Activated B cell treated with CpG ODN at 0.5 μM for 24 hours (primary cell): ENCODE results near the gene GGA1. TPM values are rescaled to one million over a fixed set of nuclear protein-coding genes. Genes with fewer than 3 reads are reported as not detected.

Experiments
- ATAC-seq: fragments of 200-7000 bp; cut with Tn5 transposase; one replicate; pipeline ENCODE4 v1.10.0; 2021; ENCODE audit warnings: low read depth, mild to moderate bottlenecking, moderate library complexity
- CTCF ChIA-PET: fragments of 350-600 bp; sonication (Branson Sonifier 250); formaldehyde crosslinking; loops from one replicate; lab custom pipeline; 2021; ENCODE audit warnings: antibody characterized with exemption; lab: Charles Lee
- POLR2A ChIA-PET: fragments of 350-600 bp; sonication (Branson Sonifier 250); formaldehyde crosslinking; loops from one replicate; lab custom pipeline; 2021; ENCODE audit warnings: antibody characterized with exemption; lab: Charles Lee
- DNase-seq: peaks from one replicate; pipeline ENCODE4 v3.0.0; 2022
- H3K27ac Mint-ChIP-seq: one replicate; pipeline ENCODE4 v1.8.0; 2020; ENCODE audit warnings: mixed read lengths
- H3K27me3 Mint-ChIP-seq: one replicate; pipeline ENCODE4 v1.8.0; 2021; ENCODE audit warnings: mixed read lengths
- H3K36me3 Mint-ChIP-seq: one replicate; pipeline ENCODE4 v1.8.0; 2021; ENCODE audit warnings: low read depth, mixed read lengths
- H3K4me1 Mint-ChIP-seq: one replicate; pipeline ENCODE4 v1.8.0; 2021; ENCODE audit warnings: mixed read lengths
- H3K4me3 Mint-ChIP-seq: one replicate; pipeline ENCODE4 v1.8.0; 2020; ENCODE audit warnings: mild to moderate bottlenecking, mixed read lengths
- H3K9me3 Mint-ChIP-seq: one replicate; pipeline ENCODE4 v1.8.0; 2020; ENCODE audit warnings: mixed read lengths
- intact Hi-C: fragments of 100-400 bp; cut with micrococcal nuclease; formaldehyde crosslinking; loops from one replicate; pipeline ENCODE4 v1.15.1; 2024
- total RNA-seq: library from RNA; stranded (reverse); gene quantifications from 2 replicates; pipeline ENCODE4 v1.2.3, GENCODE V29; 2022
- TF ChIP-seq, protein P1 (sequence below): fragments of 200-600 bp; IDR thresholded peaks from one replicate; pipeline ENCODE4 v1.8.0; 2022; ENCODE audit warnings: antibody characterized with exemption, mild to moderate bottlenecking

The GGA1 gene
- total RNA-seq, 1 donor from 2014 or later = 126 TPM

DNA sequence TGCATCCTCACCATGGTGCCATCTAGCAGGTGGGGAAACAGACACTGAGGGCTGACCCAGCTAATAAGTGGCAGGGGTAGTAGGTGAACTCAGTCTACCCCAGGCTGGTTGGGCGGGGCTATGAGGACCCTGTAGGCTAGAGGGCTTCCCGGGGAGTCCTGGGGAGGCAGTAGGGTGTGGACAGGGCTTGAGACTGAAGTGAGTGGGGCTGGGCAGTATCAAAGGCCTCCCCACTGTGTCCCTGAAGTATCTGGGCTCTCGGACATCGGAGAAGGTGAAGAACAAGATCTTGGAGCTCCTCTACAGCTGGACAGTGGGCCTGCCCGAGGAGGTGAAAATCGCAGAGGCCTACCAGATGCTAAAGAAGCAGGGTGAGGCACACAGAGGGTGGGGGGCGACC is 11.4 kb downstream of the GGA1 start:
- ChIA-PET POLR2A (interaction anchor here (1.1 to 6.0 kb wide), 5 partner anchors 11 to 62 kb away, joined by 3 to 54 read pairs (median 5); partner anchors contain the start of gene GGA1), CTCF (interaction anchor here (0.7 to 2.8 kb wide), 4 partner anchors 13 to 61 kb away, joined by 3 to 11 read pairs (median 4); no protein-coding TSS in a partner anchor)
- Mint-ChIP-seq H3K4me3 (no peak overlapping the region), H3K27ac (peak overlapping the region; percentile 24), H3K9me3 (no peaks in the 10 kb centered on the region), H3K36me3 (peaks cover 65% of the 10 kb centered on the region), H3K4me1 (peaks cover 46% of the 10 kb centered on the region), H3K27me3 (no peaks in the 10 kb centered on the region)
- intact Hi-C loops = no loop called here
- no peak for ATAC-seq
- TF ChIP-seq, protein P1, sequence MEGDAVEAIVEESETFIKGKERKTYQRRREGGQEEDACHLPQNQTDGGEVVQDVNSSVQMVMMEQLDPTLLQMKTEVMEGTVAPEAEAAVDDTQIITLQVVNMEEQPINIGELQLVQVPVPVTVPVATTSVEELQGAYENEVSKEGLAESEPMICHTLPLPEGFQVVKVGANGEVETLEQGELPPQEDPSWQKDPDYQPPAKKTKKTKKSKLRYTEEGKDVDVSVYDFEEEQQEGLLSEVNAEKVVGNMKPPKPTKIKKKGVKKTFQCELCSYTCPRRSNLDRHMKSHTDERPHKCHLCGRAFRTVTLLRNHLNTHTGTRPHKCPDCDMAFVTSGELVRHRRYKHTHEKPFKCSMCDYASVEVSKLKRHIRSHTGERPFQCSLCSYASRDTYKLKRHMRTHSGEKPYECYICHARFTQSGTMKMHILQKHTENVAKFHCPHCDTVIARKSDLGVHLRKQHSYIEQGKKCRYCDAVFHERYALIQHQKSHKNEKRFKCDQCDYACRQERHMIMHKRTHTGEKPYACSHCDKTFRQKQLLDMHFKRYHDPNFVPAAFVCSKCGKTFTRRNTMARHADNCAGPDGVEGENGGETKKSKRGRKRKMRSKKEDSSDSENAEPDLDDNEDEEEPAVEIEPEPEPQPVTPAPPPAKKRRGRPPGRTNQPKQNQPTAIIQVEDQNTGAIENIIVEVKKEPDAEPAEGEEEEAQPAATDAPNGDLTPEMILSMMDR = no peak
- DNase-seq = no peak

DNA sequence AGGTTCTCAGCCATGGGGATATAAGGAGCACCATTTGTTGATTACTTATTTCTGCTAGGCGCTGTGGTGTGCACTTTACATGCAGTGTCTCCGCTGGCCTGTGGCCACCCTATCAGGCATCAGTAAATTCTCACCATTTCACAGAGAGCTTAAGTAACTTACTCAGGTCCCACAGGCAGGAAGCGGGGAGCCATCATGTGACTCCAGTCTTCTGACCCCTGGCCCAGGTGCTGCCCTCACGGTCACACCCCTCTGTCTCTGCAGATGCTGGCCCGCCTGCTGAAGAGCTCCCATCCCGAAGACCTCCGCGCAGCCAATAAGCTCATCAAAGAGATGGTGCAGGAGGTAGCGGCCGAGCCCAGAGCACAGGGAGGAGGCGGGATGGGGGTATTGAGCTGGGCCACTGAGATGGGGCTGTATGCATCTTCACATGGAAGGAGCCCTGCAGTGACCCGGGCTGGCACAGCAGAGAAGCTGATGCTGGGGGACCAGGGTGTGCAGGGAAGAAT is 12.8 kb downstream of the GGA1 start:
- Mint-ChIP-seq H3K27me3 (no peaks in the 10 kb centered on the region), H3K27ac (no peak overlapping the region), H3K36me3 (peaks cover 66% of the 10 kb centered on the region), H3K4me1 (peaks cover 56% of the 10 kb centered on the region), H3K9me3 (no peaks in the 10 kb centered on the region), H3K4me3 (no peak overlapping the region)
- DNase-seq (no peak), ATAC-seq (no peak)
- POLR2A ChIA-PET = interaction anchor here (0.6 to 6.0 kb wide), 3 partner anchors 11 to 1831 kb away, joined by 5 to 54 read pairs (median 32); partner anchors contain the start of gene GGA1
- TF ChIP-seq, protein P1 = no peak
- CTCF ChIA-PET = interaction anchor here (1.1 to 2.8 kb wide), 6 partner anchors 10 to 62 kb away, joined by 3 to 12 read pairs (median 5); no protein-coding TSS in a partner anchor
- intact Hi-C loops = no loop called here

DNA sequence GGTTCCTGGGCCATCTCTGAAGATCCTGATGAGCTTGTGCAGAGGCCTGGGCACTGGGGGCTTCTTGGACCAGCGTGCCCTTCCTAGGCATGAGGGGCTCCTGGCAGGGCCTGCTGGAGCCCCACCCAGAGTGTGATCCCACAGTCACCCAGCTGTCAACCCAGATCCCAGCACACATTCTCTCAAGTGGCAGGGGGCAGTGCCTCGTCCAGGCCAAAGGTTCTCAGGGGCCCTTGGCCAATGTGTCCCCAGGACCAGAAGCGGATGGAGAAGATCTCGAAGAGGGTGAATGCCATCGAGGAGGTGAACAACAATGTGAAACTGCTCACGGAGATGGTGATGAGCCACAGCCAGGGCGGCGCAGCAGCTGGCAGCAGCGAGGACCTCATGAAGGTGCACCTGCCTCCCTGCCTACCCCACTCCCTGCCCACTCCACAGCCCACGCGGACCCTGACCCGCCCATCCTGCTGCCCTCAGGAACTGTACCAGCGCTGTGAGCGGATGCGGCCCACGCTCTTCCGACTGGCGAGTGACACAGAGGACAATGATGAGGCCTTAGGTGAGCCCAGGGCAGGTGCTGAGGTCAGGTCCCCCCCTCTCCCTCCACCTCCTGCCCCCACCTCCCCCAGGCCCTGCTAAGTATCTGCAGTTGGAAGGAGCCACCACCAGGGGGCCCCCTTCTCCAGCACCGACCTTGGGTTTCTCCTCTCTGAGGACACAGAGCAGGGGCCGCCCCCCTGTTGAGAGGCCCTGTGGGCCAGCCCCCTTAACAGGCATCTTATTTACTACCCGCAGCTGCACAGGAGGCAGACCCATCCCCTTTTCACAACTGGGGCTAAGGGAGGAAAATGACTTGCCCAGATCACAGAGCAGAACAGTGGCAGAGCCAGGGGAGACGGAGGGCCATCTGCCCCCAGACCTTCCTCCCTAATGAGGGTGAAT is 14.7 kb downstream of the GGA1 start:
- peak overlapping the region; percentile 24 for H3K4me3 Mint-ChIP-seq
- peaks cover 64% of the 10 kb centered on the region for H3K4me1 Mint-ChIP-seq

DNA sequence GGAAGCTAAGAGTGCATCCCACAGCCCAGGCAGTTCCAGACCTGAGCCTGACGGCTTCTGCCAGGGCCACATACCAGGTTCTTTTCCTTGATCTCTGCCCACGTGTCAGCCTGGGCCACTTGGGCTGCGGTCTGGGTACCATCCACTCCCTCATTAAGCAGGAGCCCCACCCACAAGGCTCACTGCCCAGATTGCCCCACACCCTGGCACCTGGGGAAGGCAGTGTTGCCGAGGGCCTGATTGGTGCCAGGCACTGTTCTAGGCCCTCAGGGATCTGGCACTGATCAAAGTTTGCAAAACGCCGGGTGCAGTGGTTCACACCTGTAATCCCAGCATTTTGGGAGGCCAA is 15.4 kb downstream of the GGA1 start:
- ChIA-PET CTCF (interaction anchor here (0.7 to 6.9 kb wide), 6 partner anchors 11 to 57 kb away, joined by 4 to 90 read pairs (median 5); partner anchors contain the start of gene SH3BP1), POLR2A (interaction anchor here (1.0 to 7.5 kb wide), 5 partner anchors 9 to 36 kb away, joined by 3 to 78 read pairs (median 4); partner anchors contain the start of gene GGA1)
- Mint-ChIP-seq H3K27ac (peak overlapping the region; percentile 84), H3K27me3 (no peaks in the 10 kb centered on the region), H3K9me3 (no peaks in the 10 kb centered on the region), H3K4me3 (no peak overlapping the region), H3K4me1 (peaks cover 61% of the 10 kb centered on the region), H3K36me3 (peaks cover 46% of the 10 kb centered on the region)
- TF ChIP-seq, protein P1 = no peak
- intact Hi-C loops = no loop called here
- ATAC-seq (no peak), DNase-seq (no peak)

More for the DNA sequence above, 14.7 kb downstream of the GGA1 start:
- POLR2A ChIA-PET = interaction anchor here (1.0 to 7.5 kb wide), 6 partner anchors 10 to 58 kb away, joined by 3 to 78 read pairs (median 4); partner anchors contain the start of gene GGA1
- DNase-seq (peak; percentile 73), ATAC-seq (peak; percentile 80)
- Mint-ChIP-seq H3K9me3 (no peaks in the 10 kb centered on the region), H3K27me3 (no peaks in the 10 kb centered on the region), H3K27ac (peak overlapping the region; percentile 84), H3K36me3 (peaks cover 52% of the 10 kb centered on the region)
- TF ChIP-seq, protein P1 = peak; percentile 38
- CTCF ChIA-PET = interaction anchor here (0.7 to 6.9 kb wide), 10 partner anchors 8 to 58 kb away, joined by 3 to 90 read pairs (median 5); partner anchors contain the start of gene SH3BP1
- intact Hi-C loops = loop anchor here (1.0 kb wide), 5 partner anchors 10 to 240 kb away; partner anchors contain the start of gene GGA1
